Testis (tissue), 2 donors: ENCODE results near the gene SNTB2.

Experiments used
- CTCF ChIP-seq, 3 experiments: fragments of 450-650 bp in 2 of 3; fragments of 200-600 bp in 1 of 3; sonication (generic) in 1 of 3; IDR thresholded peaks; one replicate each; pipeline ENCODE4 v1.5.1; 2016 to 2019; ENCODE audit warnings: antibody characterized with exemption in 3 of 3, mild to moderate bottlenecking in 2 of 3, moderate library complexity in 1 of 3
- POLR2A ChIP-seq: fragments of 450-650 bp; IDR thresholded peaks from one replicate; pipeline ENCODE4 v1.6.1; 2017; ENCODE audit warnings: antibody characterized with exemption, mild to moderate bottlenecking, moderate library complexity

GRCh38 chr16:69285240-69285639 lies 98.3 kb downstream of the SNTB2 start:
- no peak for TF ChIP-seq CTCF (IDR thresholded peaks at IDR 0.05)
- TF ChIP-seq POLR2A: no peak
